WTC11 (cell line): ENCODE data around the gene CRYGS. TPM values are rescaled to one million over a fixed set of nuclear protein-coding genes. Genes with fewer than 3 reads are reported as not detected.
A peak's percentile ranks its signal among the peaks of the same experiment; 100 is the strongest.

Experiments used
- ATAC-seq: fragments of 200-7000 bp; cut with Tn5 transposase; 2 replicates; pipeline ENCODE4 v1.10.0; 2021; ENCODE audit warnings: mild to moderate bottlenecking, moderate library complexity
- CTCF ChIA-PET: fragments of 300-600 bp; sonication (Branson Sonifier 250); formaldehyde crosslinking; loops from one replicate; lab custom pipeline; 2021; ENCODE audit warnings: antibody characterized with exemption; lab: Charles Lee
- POLR2A ChIA-PET: fragments of 350-600 bp; sonication (Branson Sonifier 250); formaldehyde crosslinking; loops from one replicate; lab custom pipeline; 2021; ENCODE audit warnings: antibody characterized with exemption; lab: Charles Lee
- DNase-seq: peaks from one replicate; pipeline ENCODE4 v3.0.0; 2021; ENCODE audit warnings: low spot score
- H3K27ac Mint-ChIP-seq: 2 replicates; pipeline ENCODE4 v1.8.0; 2021; ENCODE audit warnings: mixed read lengths
- H3K27me3 Mint-ChIP-seq: 2 replicates; pipeline ENCODE4 v1.8.0; 2021; ENCODE audit warnings: low read depth, mild to moderate bottlenecking, moderate library complexity, mixed read lengths
- H3K36me3 Mint-ChIP-seq: 2 replicates; pipeline ENCODE4 v1.8.0; 2021; ENCODE audit warnings: mixed read lengths
- H3K4me1 Mint-ChIP-seq: 2 replicates; pipeline ENCODE4 v1.8.0; 2022; ENCODE audit warnings: mixed read lengths
- H3K4me3 Mint-ChIP-seq: 2 replicates; pipeline ENCODE4 v1.8.0; 2021; ENCODE audit warnings: mild to moderate bottlenecking, moderate library complexity, mixed read lengths
- H3K9me3 Mint-ChIP-seq: 2 replicates; pipeline ENCODE4 v1.8.0; 2021; ENCODE audit warnings: mixed read lengths
- CREM ChIP-seq: sonication (generic); formaldehyde crosslinking; IDR thresholded peaks from 2 replicates; pipeline ENCODE4 v1.8.1; 2022; ENCODE audit warnings: mild to moderate bottlenecking, missing genetic modification reagents, moderate library complexity
- ESRRA ChIP-seq: sonication (generic); formaldehyde crosslinking; IDR thresholded peaks from 2 replicates; pipeline ENCODE4 v1.8.1; 2022; ENCODE audit warnings: mild to moderate bottlenecking, missing genetic modification reagents, borderline replicate concordance
- ETV6 ChIP-seq: sonication (generic); formaldehyde crosslinking; IDR thresholded peaks from 2 replicates; pipeline ENCODE4 v1.8.1; 2022; ENCODE audit warnings: mild to moderate bottlenecking, missing genetic modification reagents
- GABPB1 ChIP-seq: sonication (generic); formaldehyde crosslinking; IDR thresholded peaks from 2 replicates; pipeline ENCODE4 v1.8.1; 2023; ENCODE audit warnings: mild to moderate bottlenecking, missing genetic modification reagents
- IRF2 ChIP-seq: sonication (generic); formaldehyde crosslinking; IDR thresholded peaks from 2 replicates; pipeline ENCODE4 v1.8.0; 2022; ENCODE audit warnings: low read depth, missing genetic modification reagents, borderline replicate concordance
- JAZF1 ChIP-seq: fragments of 250-450 bp; sonication (Bioruptor Pico); IDR thresholded peaks from 2 replicates; pipeline ENCODE4 v1.9.0; 2021; ENCODE audit warnings: moderate library complexity, mild to moderate bottlenecking, inconsistent platforms
- JUN ChIP-seq: sonication (generic); formaldehyde crosslinking; IDR thresholded peaks from 2 replicates; pipeline ENCODE4 v1.8.0; 2023; ENCODE audit warnings: mild to moderate bottlenecking, missing genetic modification reagents
- MXD4 ChIP-seq: fragments of 250-450 bp; sonication (Bioruptor Pico); IDR thresholded peaks from 2 replicates; pipeline ENCODE4 v1.8.0; 2021; ENCODE audit warnings: mild to moderate bottlenecking, moderate library complexity, borderline replicate concordance
- OVOL2 ChIP-seq: fragments of 250-450 bp; sonication (Bioruptor Pico); IDR thresholded peaks from 2 replicates; pipeline ENCODE4 v1.9.0; 2021; ENCODE audit warnings: mild to moderate bottlenecking, borderline replicate concordance
- SMAD4 ChIP-seq: sonication (generic); formaldehyde crosslinking; IDR thresholded peaks from 2 replicates; pipeline ENCODE4 v1.8.0; 2022; ENCODE audit warnings: mild to moderate bottlenecking, missing genetic modification reagents
- ZNF396 ChIP-seq: fragments of 250-450 bp; sonication (Bioruptor Pico); IDR thresholded peaks from 2 replicates; pipeline ENCODE4 v1.8.0; 2021; ENCODE audit warnings: mild to moderate bottlenecking, moderate library complexity, borderline replicate concordance
- ZNF423 ChIP-seq: fragments of 250-450 bp; sonication (Bioruptor Pico); IDR thresholded peaks from 2 replicates; pipeline ENCODE4 v2.1.2; 2022; ENCODE audit warnings: mild to moderate bottlenecking, moderate library complexity
- total RNA-seq: library from RNA; stranded (reverse); gene quantifications from 3 replicates; pipeline ENCODE4 v1.2.3, GENCODE V29; 2021
- TF ChIP-seq, protein P1 (sequence below): fragments of 250-450 bp; sonication (Bioruptor Pico); IDR thresholded peaks from 2 replicates; pipeline ENCODE4 v1.9.0; 2021; ENCODE audit warnings: moderate library complexity, mild to moderate bottlenecking, inconsistent platforms, borderline replicate concordance
- TF ChIP-seq, protein P2 (sequence below): sonication (generic); formaldehyde crosslinking; IDR thresholded peaks from 2 replicates; pipeline ENCODE4 v1.8.1; 2023; ENCODE audit warnings: mild to moderate bottlenecking, missing genetic modification reagents, moderate library complexity
- TF ChIP-seq, protein P3 (sequence below): sonication (generic); formaldehyde crosslinking; IDR thresholded peaks from 2 replicates; pipeline ENCODE4 v1.8.0; 2023; ENCODE audit warnings: missing genetic modification reagents
- TF ChIP-seq, protein P4 (sequence below): sonication (generic); formaldehyde crosslinking; IDR thresholded peaks from 2 replicates; pipeline ENCODE4 v1.8.1; 2023; ENCODE audit warnings: mild to moderate bottlenecking, missing genetic modification reagents
- TF ChIP-seq, protein P5 (sequence below): sonication (generic); formaldehyde crosslinking; IDR thresholded peaks from 2 replicates; pipeline ENCODE4 v1.8.0; 2023; ENCODE audit warnings: mild to moderate bottlenecking, missing genetic modification reagents
- TF ChIP-seq, protein P6 (sequence below): fragments of 250-450 bp; sonication (Bioruptor Pico); conservative IDR thresholded peaks from 2 replicates; pipeline ENCODE4 v1.9.0; 2021; ENCODE audit warnings: mild to moderate bottlenecking
- TF ChIP-seq, protein P7 (sequence below): sonication (generic); formaldehyde crosslinking; IDR thresholded peaks from 2 replicates; pipeline ENCODE4 v1.8.1; 2023; ENCODE audit warnings: mild to moderate bottlenecking, missing genetic modification reagents, moderate library complexity
- TF ChIP-seq, protein P8 (sequence below): sonication (generic); formaldehyde crosslinking; conservative IDR thresholded peaks from 2 replicates; pipeline ENCODE4 v1.8.1; 2023; ENCODE audit warnings: mild to moderate bottlenecking, low read depth, missing genetic modification reagents, moderate library complexity

The CRYGS gene
- total RNA-seq, 1 experiment from 2014 or later, result 1.7 TPM

DNA sequence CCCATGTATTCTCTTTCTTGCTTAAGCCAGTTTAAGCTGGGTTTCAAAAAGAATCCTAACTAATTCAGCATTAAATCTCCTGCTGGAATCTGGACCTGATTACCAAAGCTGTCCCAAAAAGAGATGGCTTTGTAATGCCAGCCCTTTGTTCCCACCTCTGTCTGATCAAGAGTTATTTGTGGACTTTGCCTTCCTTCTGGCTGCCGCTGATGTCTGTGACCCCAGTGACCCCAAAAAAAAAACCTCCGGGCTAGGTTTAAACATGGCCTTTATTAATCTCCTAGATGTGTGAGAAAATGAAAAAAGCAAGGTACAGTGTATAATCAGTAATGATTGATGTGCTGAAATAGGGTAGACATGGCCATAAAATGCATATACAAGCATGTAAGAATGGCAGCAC, 20.7 kb downstream of the CRYGS start:
- CTCF ChIA-PET, result no interaction called here
- no peaks in the 10 kb centered on the region for H3K9me3 Mint-ChIP-seq
- H3K27ac Mint-ChIP-seq, result no peak overlapping the region
- peaks cover 7% of the 10 kb centered on the region for H3K4me1 Mint-ChIP-seq
- TF ChIP-seq ZNF396 (CRISPR knock-in tag) (no peak), IRF2 (no peak), OVOL2 (CRISPR knock-in tag) (no peak), JUN (CRISPR knock-in tag) (no peak), JAZF1 (CRISPR knock-in tag) (no peak), ESRRA (no peak), CREM (CRISPR knock-in tag) (no peak), GABPB1 (CRISPR knock-in tag) (no peak), ETV6 (no peak), ZNF423 (CRISPR knock-in tag) (no peak)
- TF ChIP-seq, protein P1, sequence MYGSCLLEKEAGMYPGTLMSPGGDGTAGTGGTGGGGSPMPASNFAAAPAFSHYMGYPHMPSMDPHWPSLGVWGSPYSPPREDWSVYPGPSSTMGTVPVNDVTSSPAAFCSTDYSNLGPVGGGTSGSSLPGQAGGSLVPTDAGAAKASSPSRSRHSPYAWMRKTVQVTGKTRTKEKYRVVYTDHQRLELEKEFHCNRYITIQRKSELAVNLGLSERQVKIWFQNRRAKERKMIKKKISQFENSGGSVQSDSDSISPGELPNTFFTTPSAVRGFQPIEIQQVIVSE (CRISPR knock-in tag), result no peak
- TF ChIP-seq, protein P2, sequence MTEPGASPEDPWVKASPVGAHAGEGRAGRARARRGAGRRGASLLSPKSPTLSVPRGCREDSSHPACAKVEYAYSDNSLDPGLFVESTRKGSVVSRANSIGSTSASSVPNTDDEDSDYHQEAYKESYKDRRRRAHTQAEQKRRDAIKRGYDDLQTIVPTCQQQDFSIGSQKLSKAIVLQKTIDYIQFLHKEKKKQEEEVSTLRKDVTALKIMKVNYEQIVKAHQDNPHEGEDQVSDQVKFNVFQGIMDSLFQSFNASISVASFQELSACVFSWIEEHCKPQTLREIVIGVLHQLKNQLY (CRISPR knock-in tag), result no peak
- TF ChIP-seq, protein P3, sequence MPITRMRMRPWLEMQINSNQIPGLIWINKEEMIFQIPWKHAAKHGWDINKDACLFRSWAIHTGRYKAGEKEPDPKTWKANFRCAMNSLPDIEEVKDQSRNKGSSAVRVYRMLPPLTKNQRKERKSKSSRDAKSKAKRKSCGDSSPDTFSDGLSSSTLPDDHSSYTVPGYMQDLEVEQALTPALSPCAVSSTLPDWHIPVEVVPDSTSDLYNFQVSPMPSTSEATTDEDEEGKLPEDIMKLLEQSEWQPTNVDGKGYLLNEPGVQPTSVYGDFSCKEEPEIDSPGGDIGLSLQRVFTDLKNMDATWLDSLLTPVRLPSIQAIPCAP (CRISPR knock-in tag), result no peak
- TF ChIP-seq, protein P4, sequence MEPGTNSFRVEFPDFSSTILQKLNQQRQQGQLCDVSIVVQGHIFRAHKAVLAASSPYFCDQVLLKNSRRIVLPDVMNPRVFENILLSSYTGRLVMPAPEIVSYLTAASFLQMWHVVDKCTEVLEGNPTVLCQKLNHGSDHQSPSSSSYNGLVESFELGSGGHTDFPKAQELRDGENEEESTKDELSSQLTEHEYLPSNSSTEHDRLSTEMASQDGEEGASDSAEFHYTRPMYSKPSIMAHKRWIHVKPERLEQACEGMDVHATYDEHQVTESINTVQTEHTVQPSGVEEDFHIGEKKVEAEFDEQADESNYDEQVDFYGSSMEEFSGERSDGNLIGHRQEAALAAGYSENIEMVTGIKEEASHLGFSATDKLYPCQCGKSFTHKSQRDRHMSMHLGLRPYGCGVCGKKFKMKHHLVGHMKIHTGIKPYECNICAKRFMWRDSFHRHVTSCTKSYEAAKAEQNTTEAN (CRISPR knock-in tag), result no peak
- TF ChIP-seq, protein P5, sequence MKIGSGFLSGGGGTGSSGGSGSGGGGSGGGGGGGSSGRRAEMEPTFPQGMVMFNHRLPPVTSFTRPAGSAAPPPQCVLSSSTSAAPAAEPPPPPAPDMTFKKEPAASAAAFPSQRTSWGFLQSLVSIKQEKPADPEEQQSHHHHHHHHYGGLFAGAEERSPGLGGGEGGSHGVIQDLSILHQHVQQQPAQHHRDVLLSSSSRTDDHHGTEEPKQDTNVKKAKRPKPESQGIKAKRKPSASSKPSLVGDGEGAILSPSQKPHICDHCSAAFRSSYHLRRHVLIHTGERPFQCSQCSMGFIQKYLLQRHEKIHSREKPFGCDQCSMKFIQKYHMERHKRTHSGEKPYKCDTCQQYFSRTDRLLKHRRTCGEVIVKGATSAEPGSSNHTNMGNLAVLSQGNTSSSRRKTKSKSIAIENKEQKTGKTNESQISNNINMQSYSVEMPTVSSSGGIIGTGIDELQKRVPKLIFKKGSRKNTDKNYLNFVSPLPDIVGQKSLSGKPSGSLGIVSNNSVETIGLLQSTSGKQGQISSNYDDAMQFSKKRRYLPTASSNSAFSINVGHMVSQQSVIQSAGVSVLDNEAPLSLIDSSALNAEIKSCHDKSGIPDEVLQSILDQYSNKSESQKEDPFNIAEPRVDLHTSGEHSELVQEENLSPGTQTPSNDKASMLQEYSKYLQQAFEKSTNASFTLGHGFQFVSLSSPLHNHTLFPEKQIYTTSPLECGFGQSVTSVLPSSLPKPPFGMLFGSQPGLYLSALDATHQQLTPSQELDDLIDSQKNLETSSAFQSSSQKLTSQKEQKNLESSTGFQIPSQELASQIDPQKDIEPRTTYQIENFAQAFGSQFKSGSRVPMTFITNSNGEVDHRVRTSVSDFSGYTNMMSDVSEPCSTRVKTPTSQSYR (CRISPR knock-in tag), result no peak
- TF ChIP-seq, protein P6, sequence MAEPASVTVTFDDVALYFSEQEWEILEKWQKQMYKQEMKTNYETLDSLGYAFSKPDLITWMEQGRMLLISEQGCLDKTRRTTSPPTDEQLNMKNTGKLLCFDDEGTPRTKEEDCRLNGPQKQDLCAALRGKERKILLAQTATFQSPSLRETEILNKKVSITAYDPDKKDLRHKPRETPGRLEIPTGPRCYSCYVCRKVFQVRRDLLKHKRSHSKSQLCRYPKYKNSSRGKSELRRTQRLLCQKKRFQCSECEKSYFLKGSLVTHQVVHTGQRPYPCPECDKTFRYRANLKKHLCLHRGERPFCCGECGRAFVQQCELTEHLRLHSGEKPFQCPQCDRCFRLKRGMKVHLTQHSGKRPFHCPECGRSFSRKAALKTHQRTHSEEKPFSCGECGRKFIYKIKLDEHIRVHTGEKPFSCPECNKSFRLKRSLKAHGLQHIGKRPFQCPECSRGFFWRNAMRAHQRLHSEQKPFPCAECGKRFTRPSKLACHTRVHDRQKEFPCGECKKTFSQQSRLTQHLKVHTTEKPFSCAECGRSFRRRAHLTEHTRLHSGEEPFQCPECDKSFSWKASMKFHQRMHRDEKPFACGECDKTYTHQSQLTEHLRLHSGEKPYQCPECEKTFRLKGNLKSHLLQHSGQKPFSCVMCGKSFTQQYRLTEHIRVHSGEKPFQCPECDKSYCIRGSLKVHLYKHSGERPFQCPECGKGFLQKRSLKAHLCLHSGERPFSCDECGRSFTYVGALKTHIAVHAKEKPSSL (CRISPR knock-in tag), result no peak
- DNase-seq, result no peak
- no peaks in the 10 kb centered on the region for H3K36me3 Mint-ChIP-seq
- POLR2A ChIA-PET, result interaction anchor here (0.6 kb wide), 1 partner anchor 176 kb away, joined by 3 read pairs; no protein-coding TSS in a partner anchor
- no peak overlapping the region for H3K4me3 Mint-ChIP-seq
- no peaks in the 10 kb centered on the region; the same call in 1 of the 2 replicates for H3K27me3 Mint-ChIP-seq
- ATAC-seq, result no peak

DNA sequence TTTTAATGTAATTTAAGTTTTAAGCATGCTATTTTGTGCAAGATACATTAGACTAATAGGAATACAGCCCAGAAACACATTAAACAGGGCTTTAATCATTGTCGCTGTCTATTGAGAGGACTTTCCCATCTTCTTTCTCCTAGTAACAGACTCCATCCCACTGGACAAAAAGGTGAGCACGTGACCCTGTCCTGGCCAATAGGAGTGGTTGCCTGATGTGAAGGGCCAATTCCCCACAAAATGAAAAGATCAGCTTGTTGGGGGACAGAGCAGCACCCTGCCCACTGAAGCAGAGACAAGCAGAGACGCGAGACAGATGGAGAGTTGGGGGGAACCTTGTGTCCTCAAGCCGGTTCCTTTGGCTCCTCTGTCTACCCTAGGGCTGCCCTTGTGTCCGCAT, 21.2 kb downstream of the CRYGS start:
- H3K36me3 Mint-ChIP-seq, result no peaks in the 10 kb centered on the region
- ChIA-PET POLR2A (no interaction called here), CTCF (no interaction called here)
- DNase-seq (no peak), ATAC-seq (no peak)
- peaks cover 7% of the 10 kb centered on the region for H3K4me1 Mint-ChIP-seq
- TF ChIP-seq, protein P7, sequence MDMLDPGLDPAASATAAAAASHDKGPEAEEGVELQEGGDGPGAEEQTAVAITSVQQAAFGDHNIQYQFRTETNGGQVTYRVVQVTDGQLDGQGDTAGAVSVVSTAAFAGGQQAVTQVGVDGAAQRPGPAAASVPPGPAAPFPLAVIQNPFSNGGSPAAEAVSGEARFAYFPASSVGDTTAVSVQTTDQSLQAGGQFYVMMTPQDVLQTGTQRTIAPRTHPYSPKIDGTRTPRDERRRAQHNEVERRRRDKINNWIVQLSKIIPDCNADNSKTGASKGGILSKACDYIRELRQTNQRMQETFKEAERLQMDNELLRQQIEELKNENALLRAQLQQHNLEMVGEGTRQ (CRISPR knock-in tag), result peak; percentile 53; the same call in 1 of the 2 replicates
- TF ChIP-seq MXD4 (CRISPR knock-in tag) (no peak), SMAD4 (CRISPR knock-in tag) (no peak)
- TF ChIP-seq, protein P8, sequence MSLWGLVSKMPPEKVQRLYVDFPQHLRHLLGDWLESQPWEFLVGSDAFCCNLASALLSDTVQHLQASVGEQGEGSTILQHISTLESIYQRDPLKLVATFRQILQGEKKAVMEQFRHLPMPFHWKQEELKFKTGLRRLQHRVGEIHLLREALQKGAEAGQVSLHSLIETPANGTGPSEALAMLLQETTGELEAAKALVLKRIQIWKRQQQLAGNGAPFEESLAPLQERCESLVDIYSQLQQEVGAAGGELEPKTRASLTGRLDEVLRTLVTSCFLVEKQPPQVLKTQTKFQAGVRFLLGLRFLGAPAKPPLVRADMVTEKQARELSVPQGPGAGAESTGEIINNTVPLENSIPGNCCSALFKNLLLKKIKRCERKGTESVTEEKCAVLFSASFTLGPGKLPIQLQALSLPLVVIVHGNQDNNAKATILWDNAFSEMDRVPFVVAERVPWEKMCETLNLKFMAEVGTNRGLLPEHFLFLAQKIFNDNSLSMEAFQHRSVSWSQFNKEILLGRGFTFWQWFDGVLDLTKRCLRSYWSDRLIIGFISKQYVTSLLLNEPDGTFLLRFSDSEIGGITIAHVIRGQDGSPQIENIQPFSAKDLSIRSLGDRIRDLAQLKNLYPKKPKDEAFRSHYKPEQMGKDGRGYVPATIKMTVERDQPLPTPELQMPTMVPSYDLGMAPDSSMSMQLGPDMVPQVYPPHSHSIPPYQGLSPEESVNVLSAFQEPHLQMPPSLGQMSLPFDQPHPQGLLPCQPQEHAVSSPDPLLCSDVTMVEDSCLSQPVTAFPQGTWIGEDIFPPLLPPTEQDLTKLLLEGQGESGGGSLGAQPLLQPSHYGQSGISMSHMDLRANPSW, result no peak
- H3K27me3 Mint-ChIP-seq, result no peaks in the 10 kb centered on the region; the same call in 1 of the 2 replicates
- H3K27ac Mint-ChIP-seq, result no peak overlapping the region
- no peaks in the 10 kb centered on the region for H3K9me3 Mint-ChIP-seq
- no peak overlapping the region for H3K4me3 Mint-ChIP-seq
